HG02763 (cell line): ENCODE data around the gene ZNF831.

Experiments
- ATAC-seq: cut with Tn5 transposase; IDR thresholded peaks from one replicate; pipeline ENCODE4 v1.9.1; 2021; ENCODE audit warnings: mild to moderate bottlenecking, moderate library complexity; ENCODE audit not compliant: unreplicated experiment

Gene ZNF831

GRCh38 chr20:59242714-59243626 lies 79.3 kb downstream of the ZNF831 start:
- no peak for ATAC-seq

GRCh38 chr20:59246691-59247400 lies 83.2 kb downstream of the ZNF831 start:
- ATAC-seq, result no peak

GRCh38 chr20:59247731-59248684 lies 84.4 kb downstream of the ZNF831 start:
- ATAC-seq, result no peak

GRCh38 chr20:59250293-59250692 lies 86.7 kb downstream of the ZNF831 start:
- ATAC-seq, result no peak

GRCh38 chr20:59253325-59253724 lies 89.7 kb downstream of the ZNF831 start:
- ATAC-seq, result no peak

GRCh38 chr20:59253779-59254319 lies 90.2 kb downstream of the ZNF831 start:
- no peak for ATAC-seq

GRCh38 chr20:59255256-59255655 lies 91.6 kb downstream of the ZNF831 start:
- no peak for ATAC-seq

GRCh38 chr20:59258221-59258621 lies 94.6 kb downstream of the ZNF831 start:
- no peak for ATAC-seq

GRCh38 chr20:59259946-59260345 lies 96.3 kb downstream of the ZNF831 start:
- no peak for ATAC-seq

GRCh38 chr20:59265298-59265697 lies 101.7 kb downstream of the ZNF831 start:
- ATAC-seq, result no peak

- ATAC-seq, result no peak
Measured at GRCh38 chr20:59268870-59269269, 105.2 kb downstream of the ZNF831 start.

- no peak for ATAC-seq
Measured at GRCh38 chr20:59269411-59270025, 105.9 kb downstream of the ZNF831 start.

GRCh38 chr20:59270380-59270779 lies 106.8 kb downstream of the ZNF831 start:
- ATAC-seq, result no peak

GRCh38 chr20:59273739-59274357 lies 110.2 kb downstream of the ZNF831 start:
- no peak for ATAC-seq

GRCh38 chr20:59276938-59277337 lies 113.3 kb downstream of the ZNF831 start:
- ATAC-seq, result no peak

GRCh38 chr20:59284470-59284869 lies 120.8 kb downstream of the ZNF831 start:
- no peak for ATAC-seq

- no peak for ATAC-seq
Measured at GRCh38 chr20:59289994-59290393, 126.4 kb downstream of the ZNF831 start.

GRCh38 chr20:59291740-59292383 lies 128.2 kb downstream of the ZNF831 start:
- ATAC-seq, result no peak

GRCh38 chr20:59295531-59295930 lies 131.9 kb downstream of the ZNF831 start:
- ATAC-seq, result no peak
